Natural killer cell treated with Interleukin-12 subunit alpha and Interleukin-12 subunit beta and Interleukin-15 and Interleukin-18, amount 100 ng/mL, for 72 hours (primary cell): Measurements from ENCODE around the gene FMNL3. TPM values are rescaled to one million over a fixed set of nuclear protein-coding genes. Genes with fewer than 3 reads are reported as not detected.

ENCODE experiments used
- ATAC-seq, 2 donors: fragments of 150-1000 bp; cut with Tn5 transposase in 1 of 2; sonication (Bioruptor Pico), chemical (Tn5 transposase) in 1 of 2; 2 replicates each; pipeline ENCODE4 v1.10.0; 2021
- DNase-seq: peaks from one replicate; pipeline ENCODE4 v3.0.0; 2022; ENCODE audit warnings: low spot score
- H3K27ac Mint-ChIP-seq, 2 donors: 1 replicate in 1 of 2; 2 replicates in 1 of 2; pipeline ENCODE4 v1.8.0; 2022; ENCODE audit warnings: mixed read lengths in 2 of 2, mild to moderate bottlenecking in 1 of 2, moderate library complexity in 1 of 2
- H3K27me3 Mint-ChIP-seq, 2 donors: 1 replicate in 1 of 2; 2 replicates in 1 of 2; pipeline ENCODE4 v1.8.0; 2022; ENCODE audit warnings: mixed read lengths in 2 of 2
- H3K36me3 Mint-ChIP-seq: one replicate; pipeline ENCODE4 v1.8.0; 2022; ENCODE audit warnings: mixed read lengths
- H3K4me1 Mint-ChIP-seq, 2 donors: 1 replicate in 1 of 2; 2 replicates in 1 of 2; pipeline ENCODE4 v1.8.0; 2022; ENCODE audit warnings: low read depth in 2 of 2, mixed read lengths in 2 of 2, mild to moderate bottlenecking in 1 of 2
- H3K4me3 Mint-ChIP-seq: one replicate; pipeline ENCODE4 v1.8.0; 2022; ENCODE audit warnings: mixed read lengths
- H3K9me3 Mint-ChIP-seq: 2 replicates; pipeline ENCODE4 v1.8.0; 2022; ENCODE audit warnings: mixed read lengths
- total RNA-seq, 2 donors: library from RNA; stranded (reverse); gene quantifications; one replicate each; pipeline ENCODE4 v1.2.3, GENCODE V29; 2022

The FMNL3 gene
- total RNA-seq, 2 donors from 2014 or later, result 86.9 to 123 TPM

DNA sequence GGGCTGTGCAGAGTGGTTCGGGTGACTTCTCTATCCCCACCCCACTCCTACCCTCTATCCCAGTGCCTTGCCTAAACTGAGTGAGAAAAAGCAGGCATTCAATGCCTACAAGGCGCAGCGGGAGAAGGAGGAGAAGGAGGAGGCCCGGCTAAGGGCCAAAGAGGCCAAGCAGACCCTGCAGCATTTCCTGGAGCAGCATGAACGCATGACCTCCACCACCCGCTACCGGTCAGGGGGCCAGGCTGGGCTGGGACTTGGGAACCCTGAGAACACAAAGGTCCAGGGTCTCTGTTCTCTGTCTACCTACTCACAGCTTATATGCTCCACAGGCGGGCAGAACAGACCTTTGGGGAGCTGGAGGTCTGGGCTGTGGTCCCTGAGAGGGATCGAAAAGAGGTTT is 72.2 kb downstream of the FMNL3 start:
- Mint-ChIP-seq H3K4me3 (no peak overlapping the region), H3K4me1 (peaks cover 18 to 35% of the 10 kb centered on the region in 2 donors), H3K9me3 (no peaks in the 10 kb centered on the region), H3K36me3 (no peaks in the 10 kb centered on the region), H3K27me3 (no peaks in the 10 kb centered on the region), H3K27ac (no peak overlapping the region)
- ATAC-seq (no peak), DNase-seq (no peak)

DNA sequence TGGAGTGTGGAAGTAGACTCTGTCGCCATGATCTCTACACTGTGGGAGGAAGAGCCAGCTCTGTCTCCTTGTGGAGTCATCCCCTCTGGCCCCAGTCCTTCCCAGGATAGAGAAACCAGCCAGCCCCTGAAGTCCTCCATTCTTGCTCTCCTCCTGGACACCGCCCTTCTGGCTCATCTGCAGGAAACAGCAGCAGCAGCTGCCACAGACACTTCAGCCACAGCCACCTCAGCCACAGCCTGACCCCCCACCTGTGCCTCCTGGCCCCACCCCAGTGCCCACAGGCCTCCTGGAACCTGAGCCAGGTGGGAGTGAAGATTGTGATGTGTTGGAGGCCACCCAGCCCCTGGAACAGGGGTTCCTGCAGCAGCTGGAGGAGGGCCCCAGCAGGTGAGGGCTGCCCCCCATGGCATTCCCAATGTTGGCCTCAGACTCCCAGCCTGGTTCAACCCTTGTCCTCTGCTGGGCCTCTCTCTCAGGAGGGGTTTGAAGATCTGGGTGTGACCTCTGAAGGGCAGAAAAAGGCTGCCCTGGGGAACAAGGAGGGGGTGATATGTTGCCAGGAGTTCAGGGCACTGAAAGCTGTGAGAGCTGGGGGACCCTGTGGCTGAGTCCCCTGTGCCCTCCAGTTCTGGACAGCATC is 73.4 kb downstream of the FMNL3 start:
- peaks cover 18 to 29% of the 10 kb centered on the region in 2 donors for H3K4me1 Mint-ChIP-seq
- no peaks in the 10 kb centered on the region for H3K27me3 Mint-ChIP-seq
- H3K4me3 Mint-ChIP-seq, result no peak overlapping the region
- no peaks in the 10 kb centered on the region for H3K36me3 Mint-ChIP-seq
- DNase-seq (no peak), ATAC-seq (peak in 1 of 2 donors; percentile 34)
- H3K9me3 Mint-ChIP-seq, result no peaks in the 10 kb centered on the region
- no peak overlapping the region for H3K27ac Mint-ChIP-seq

DNA sequence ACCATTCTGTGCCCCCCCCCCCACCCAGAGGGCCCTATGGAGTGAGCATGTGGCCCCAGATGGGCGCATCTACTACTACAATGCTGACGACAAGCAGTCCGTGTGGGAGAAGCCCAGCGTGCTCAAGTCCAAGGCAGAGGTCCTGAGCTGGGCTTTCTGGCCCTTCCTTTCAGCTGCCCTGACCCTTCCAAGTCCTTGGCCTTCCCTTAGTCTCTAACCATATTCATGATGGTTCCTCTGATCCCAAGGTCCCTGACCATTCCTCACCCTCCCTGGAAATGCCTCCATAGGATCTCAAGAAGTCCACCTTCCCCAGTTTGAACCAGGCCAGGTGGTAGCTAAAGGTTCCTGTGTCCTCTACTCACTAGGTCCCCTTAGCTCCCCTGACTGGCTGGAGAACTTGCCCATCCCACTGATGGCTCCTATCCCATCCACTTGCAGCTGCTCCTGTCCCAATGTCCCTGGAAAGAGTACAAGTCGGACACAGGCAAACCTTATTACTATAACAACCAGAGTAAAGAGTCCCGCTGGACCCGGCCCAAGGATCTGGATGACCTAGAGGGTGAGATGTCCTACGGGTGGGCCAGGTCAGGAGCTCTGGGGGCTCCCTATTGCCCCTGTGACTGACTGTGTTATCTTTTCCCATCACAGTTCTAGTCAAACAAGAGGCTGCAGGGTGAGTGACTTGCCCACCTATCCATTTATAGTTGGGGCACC is 74.1 kb downstream of the FMNL3 start:
- Mint-ChIP-seq H3K4me3 (no peak overlapping the region), H3K27me3 (no peaks in the 10 kb centered on the region), H3K4me1 (peaks cover 18 to 29% of the 10 kb centered on the region in 2 donors), H3K27ac (peak overlapping the region in 1 of 2 donors; percentile 66), H3K9me3 (no peaks in the 10 kb centered on the region), H3K36me3 (no peaks in the 10 kb centered on the region)
- ATAC-seq (no peak), DNase-seq (no peak)

DNA sequence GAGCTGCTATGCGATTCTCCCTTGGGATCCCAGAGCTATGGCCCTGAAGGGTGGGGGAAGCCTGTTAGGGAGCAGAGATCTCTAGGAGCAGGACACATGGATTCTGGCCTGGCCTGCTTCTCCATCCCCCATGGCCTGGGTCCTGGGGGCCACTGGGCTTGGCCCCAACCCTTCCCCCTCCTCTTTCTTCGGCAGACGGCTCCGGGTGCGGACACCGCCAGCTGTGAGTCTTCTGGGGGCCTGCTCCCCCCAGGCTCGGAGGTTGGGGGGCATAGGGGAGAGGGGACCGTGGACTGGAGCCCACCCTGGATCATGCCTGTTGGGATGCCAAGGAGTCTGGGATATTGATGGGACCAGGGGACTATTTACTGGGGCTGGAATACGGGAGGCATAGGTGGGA is 74.8 kb downstream of the FMNL3 start:
- no peaks in the 10 kb centered on the region for H3K36me3 Mint-ChIP-seq
- H3K27ac Mint-ChIP-seq, result no peak overlapping the region
- H3K4me1 Mint-ChIP-seq, result peaks cover 18 to 24% of the 10 kb centered on the region in 2 donors
- no peak overlapping the region for H3K4me3 Mint-ChIP-seq
- H3K9me3 Mint-ChIP-seq, result no peaks in the 10 kb centered on the region
- H3K27me3 Mint-ChIP-seq, result no peaks in the 10 kb centered on the region
- DNase-seq (no peak), ATAC-seq (no peak)

DNA sequence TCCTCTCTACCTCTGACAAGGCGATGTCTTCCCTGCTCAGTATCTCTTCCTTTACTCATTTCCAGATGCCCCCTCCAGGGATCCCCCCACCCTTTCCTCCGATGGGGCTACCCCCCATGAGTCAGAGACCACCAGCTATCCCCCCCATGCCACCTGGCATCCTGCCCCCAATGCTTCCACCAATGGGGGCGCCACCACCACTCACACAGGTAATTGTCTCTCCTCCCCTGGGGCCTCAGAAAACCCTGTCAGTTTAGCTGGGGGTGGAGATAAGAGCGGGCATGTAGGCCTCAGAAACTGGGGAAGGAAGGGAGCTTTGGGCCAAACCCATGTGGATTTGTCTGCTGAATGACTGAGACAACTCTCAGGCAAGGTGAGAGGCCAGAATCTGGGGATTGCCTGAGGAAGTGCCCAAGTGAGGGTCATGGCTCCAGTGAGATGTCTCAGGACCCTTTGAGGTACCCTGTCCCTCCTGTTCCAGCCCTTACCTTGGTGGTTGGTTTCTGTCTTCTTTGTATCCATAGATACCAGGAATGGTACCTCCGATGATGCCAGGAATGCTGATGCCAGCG is 75.8 kb downstream of the FMNL3 start:
- no peak overlapping the region for H3K27ac Mint-ChIP-seq
- DNase-seq, result no peak
- no peaks in the 10 kb centered on the region for H3K27me3 Mint-ChIP-seq
- no peak for ATAC-seq
- H3K4me3 Mint-ChIP-seq, result no peak overlapping the region
- no peaks in the 10 kb centered on the region for H3K9me3 Mint-ChIP-seq
- no peaks in the 10 kb centered on the region for H3K36me3 Mint-ChIP-seq
- peaks cover 9 to 15% of the 10 kb centered on the region in 2 donors for H3K4me1 Mint-ChIP-seq

DNA sequence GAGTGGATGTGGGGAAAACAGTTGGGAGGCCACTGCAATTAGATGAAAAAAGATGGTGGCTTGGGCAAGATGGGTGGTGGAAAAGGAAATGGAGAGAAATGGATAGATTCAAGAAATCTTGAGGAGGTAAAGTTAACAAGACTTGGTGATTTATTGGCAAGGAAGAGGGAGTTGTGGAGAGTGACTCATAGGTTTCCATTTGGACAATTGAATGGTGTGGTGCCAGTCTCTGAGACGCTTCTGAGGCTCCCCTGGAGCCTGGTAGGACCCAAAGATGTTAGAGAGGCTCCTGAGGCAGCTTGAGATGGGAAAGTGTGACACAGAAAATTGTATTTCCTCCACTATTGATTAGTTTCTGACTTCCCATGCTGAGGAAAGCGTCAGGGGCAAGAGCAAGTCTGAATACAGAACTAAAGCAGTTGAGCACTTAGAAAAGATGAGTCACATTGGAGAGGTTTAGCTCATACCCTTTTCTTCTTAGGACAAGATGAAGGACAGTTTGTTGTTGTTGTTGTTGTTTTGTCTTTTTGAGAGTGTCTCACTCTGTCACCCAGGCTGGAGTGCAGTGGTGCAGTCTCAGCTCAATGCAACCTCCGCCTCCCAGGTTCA is 79.3 kb downstream of the FMNL3 start:
- no peak for ATAC-seq
- Mint-ChIP-seq H3K27me3 (no peaks in the 10 kb centered on the region), H3K4me1 (peaks cover 4 to 11% of the 10 kb centered on the region in 2 donors), H3K27ac (no peak overlapping the region), H3K9me3 (no peaks in the 10 kb centered on the region), H3K36me3 (no peaks in the 10 kb centered on the region), H3K4me3 (no peak overlapping the region)
- DNase-seq, result no peak

DNA sequence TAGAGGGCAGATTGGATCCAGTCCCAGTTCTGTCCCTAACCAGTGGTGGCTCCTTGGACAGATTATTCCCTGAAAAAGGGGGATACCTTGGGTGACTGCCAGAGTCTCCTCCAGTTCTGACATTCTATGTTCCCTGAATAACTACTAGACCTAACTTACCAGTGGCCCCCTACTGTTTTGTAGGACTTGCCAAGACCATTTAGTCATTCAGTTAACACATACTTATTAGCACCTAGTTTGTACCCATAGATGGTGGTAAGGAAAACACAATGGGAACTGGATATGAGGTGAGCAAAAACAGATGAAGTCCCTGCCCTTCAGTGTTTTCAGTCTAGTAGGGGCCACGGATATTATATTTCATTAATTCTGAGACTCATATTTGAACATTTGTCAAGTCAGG is 80.4 kb downstream of the FMNL3 start:
- Mint-ChIP-seq H3K4me3 (no peak overlapping the region), H3K27ac (no peak overlapping the region), H3K4me1 (peaks cover 4 to 11% of the 10 kb centered on the region in 2 donors), H3K27me3 (no peaks in the 10 kb centered on the region), H3K9me3 (no peaks in the 10 kb centered on the region), H3K36me3 (no peaks in the 10 kb centered on the region)
- DNase-seq (no peak), ATAC-seq (no peak)

DNA sequence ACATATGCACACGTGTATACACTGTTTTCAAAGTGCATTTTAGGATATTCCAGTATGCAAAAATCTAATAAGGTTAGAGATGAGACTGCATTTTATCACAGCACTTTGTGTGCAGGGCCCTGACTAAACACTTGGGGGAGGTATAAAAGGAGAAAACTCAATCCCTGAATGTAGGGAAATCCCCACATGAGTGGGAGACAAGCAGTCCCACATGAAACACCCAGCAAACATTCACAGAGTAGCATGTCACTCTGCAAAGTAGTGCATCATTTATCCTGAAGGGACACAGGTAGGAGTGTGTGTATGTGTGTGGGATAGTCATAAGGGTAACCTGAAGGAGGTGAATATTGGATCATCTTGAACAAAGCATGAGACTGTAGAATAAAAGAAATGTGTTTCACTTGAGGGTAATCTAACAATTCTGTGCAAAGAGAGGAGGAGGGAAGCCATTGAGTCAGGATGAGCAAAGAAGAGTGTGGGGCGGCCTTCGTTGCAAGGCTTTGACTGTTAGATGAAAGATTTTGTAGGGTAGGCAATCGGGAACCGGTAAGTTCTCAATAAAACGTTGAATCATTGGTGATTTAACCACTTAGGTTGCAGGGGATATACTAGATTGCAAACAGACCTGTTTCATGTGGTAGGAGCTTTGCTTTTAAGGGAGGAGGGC is 80.9 kb downstream of the FMNL3 start:
- ATAC-seq (no peak), DNase-seq (no peak)

DNA sequence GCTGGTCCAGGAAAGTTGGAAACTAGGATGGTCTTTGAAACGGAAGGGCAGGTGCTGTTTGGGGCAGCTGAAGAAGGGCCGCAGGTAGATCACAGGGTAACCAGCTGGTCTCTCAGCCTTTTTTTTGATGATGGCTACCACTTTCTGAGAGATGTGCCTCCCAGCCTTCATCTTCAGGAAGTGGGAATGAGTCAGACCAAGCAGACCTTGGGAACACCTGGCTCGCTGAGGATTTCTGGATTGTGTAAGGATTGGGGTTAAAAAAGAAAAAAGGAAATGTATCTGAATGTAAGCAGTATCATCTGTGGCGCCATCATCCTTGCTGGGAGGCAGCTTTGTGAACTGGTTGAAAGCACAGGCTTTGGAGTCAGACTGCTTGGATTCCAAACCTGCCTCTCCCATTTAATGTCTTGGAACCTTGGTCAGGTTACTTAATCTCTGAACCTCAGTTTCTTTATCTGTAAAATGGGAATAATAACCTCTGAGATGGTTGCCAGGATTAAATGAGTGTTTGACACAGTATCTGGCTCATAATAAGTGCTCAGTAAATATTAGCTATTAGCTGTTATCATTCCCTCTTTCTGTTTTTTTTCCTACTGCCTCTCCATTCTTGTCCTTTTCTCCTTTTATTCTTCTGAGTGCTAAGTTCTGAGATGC is 82.2 kb downstream of the FMNL3 start:
- ATAC-seq (no peak), DNase-seq (no peak)
- Mint-ChIP-seq H3K27me3 (no peaks in the 10 kb centered on the region), H3K27ac (peak overlapping the region in 1 of 2 donors; percentile 42), H3K4me3 (peak overlapping the region; percentile 5), H3K9me3 (no peaks in the 10 kb centered on the region), H3K4me1 (peaks cover 12 to 19% of the 10 kb centered on the region in 2 donors), H3K36me3 (no peaks in the 10 kb centered on the region)

More for the DNA sequence above, 80.9 kb downstream of the FMNL3 start:
- Mint-ChIP-seq H3K4me1 (peaks cover 8 to 14% of the 10 kb centered on the region in 2 donors), H3K4me3 (no peak overlapping the region), H3K27ac (no peak overlapping the region), H3K9me3 (no peaks in the 10 kb centered on the region), H3K27me3 (no peaks in the 10 kb centered on the region), H3K36me3 (no peaks in the 10 kb centered on the region)

DNA sequence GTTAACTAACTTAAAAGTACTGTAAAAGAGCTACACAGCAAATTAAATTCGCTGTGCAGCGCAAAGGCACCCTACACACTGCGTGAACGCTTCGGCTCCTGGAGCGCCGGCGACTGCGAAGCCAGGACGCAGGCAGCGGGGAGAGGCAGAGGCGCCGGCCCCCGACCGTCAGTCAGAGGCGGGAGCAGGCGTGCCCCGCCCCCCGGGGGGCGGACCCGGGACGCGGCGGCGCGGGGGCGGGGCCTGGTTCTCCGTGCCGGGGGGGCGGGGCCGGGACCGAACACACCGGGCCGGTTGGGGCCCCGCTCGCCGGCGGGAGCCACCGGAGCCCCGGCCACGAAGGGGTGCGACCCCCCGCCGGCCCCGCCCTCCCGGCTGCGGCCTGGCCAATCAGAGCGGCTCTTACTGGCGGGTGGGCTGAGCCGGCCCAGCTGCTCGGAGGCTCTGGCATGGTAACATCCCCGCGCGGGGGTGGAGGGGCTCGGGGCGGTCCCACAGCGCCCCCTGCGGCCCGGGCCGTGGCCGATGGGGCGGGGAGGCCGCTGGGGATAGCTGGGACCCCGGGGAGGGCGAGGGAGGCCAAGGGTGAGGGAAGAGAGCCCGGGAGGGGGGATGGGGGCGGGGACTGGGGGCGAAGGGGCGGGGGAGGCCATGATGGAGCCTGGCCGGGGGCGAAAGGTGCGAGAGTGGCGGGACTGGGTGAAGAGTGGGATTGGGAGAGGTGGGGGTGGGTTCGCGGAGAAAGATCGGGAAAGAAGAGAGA is 83.9 kb downstream of the FMNL3 start, which contains the start of gene PRPF40B:
Gene PRPF40B (plus strand): TSS at position 420 of the 763 bp plus-strand sequence. CDS start 30 bp downstream, at position 450.
- ATAC-seq (peak; percentile 90 to 92), DNase-seq (peak; percentile 88)
- H3K36me3 Mint-ChIP-seq, result no peaks in the 10 kb centered on the region
- peaks cover 10% of the 10 kb centered on the region in 2 donors for H3K27me3 Mint-ChIP-seq
- peak within 1 kb of the TSS; percentile 80 for H3K4me3 Mint-ChIP-seq
- H3K4me1 Mint-ChIP-seq, result peaks cover 12 to 19% of the 10 kb centered on the region in 2 donors
- peak within 1 kb of the TSS; percentile 57 to 65 for H3K27ac Mint-ChIP-seq
- no peaks in the 10 kb centered on the region for H3K9me3 Mint-ChIP-seq

DNA sequence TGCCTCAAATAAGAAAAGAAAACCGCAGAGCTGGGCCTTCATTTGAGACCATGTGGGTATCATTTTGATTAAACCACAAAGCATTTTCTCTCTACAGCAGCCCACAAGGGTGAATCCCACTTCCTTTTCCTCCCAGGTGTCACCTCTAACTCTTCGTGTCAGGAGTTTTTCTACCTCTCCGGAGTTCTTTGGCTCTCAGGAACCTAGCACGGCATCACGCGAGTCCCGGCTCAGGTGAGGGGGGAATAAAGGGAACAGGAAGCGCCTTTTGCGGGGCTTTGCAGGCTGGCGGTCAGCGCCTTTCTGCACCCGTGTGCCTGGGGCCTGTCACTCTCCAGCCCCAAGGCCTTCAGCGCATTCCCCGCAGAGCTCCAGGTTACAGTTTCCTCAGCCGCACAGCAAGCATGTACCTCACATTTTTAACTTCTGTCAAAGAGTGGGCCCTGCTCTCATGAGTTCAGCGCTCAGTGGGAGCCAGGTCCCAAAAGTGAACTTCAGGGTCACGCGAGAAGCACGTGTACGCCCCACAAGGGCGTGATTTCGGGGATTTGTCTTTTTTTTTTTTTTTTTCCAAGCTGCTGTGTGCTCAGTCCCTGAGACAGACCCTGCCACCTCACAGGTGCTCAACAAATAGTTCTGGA is 84.6 kb downstream of the FMNL3 start:
- H3K4me3 Mint-ChIP-seq, result peak overlapping the region; percentile 80
- peaks cover 14% of the 10 kb centered on the region in 2 donors for H3K27me3 Mint-ChIP-seq
- peak; percentile 59 to 66 for ATAC-seq
- peak overlapping the region; percentile 57 to 65 for H3K27ac Mint-ChIP-seq
- DNase-seq, result peak; percentile 63
- no peaks in the 10 kb centered on the region for H3K36me3 Mint-ChIP-seq
- H3K9me3 Mint-ChIP-seq, result no peaks in the 10 kb centered on the region
- peaks cover 12 to 19% of the 10 kb centered on the region in 2 donors for H3K4me1 Mint-ChIP-seq
